CD4-positive, alpha-beta T cell (primary cell): ENCODE measurements around the gene VEPH1. TPM values are rescaled to one million over a fixed set of nuclear protein-coding genes. Genes with fewer than 3 reads are reported as not detected.
"Not testable (repeated sequence)": the region's sequence is repeated elsewhere in the genome, so short reads cannot be mapped to it uniquely, and the experiment has no call there.

Source experiments
- ATAC-seq: fragments of 200-7000 bp; cut with Tn5 transposase; one replicate; pipeline ENCODE4 v1.10.0; 2022; ENCODE audit warnings: mild to moderate bottlenecking; ENCODE audit not compliant: poor library complexity
- CTCF ChIA-PET: fragments of 350-600 bp; sonication (Branson Sonifier 250); formaldehyde crosslinking; loops from one replicate; lab custom pipeline; 2021; ENCODE audit warnings: antibody characterized with exemption, inconsistent platforms; lab: Charles Lee
- POLR2A ChIA-PET: fragments of 350-600 bp; sonication (Branson Sonifier 250); formaldehyde crosslinking; loops from one replicate; lab custom pipeline; 2021; ENCODE audit warnings: antibody characterized with exemption, inconsistent platforms; lab: Charles Lee
- DNase-seq, 14 experiments: peaks; one replicate each; pipeline ENCODE4 v3.0.0-alpha.2; 2013 to 2020; ENCODE audit warnings: mixed read lengths in 2 of 14
- H3K27ac ChIP-seq, 2 donors: one replicate each; pipeline versions ENCODE4 v1.5.1 to v1.7.0; 2013; ENCODE audit warnings: low read length in 2 of 2, low read depth in 1 of 2, mild to moderate bottlenecking in 1 of 2
- H3K27me3 ChIP-seq, 2 experiments: 1 replicate in 1 of 2; 2 replicates in 1 of 2; pipeline versions ENCODE4 v1.6.1 to v1.7.0; 2013; ENCODE audit warnings: low read length in 2 of 2, control low read depth in 1 of 2, mild to moderate bottlenecking in 1 of 2, moderate library complexity in 1 of 2; ENCODE audit not compliant: insufficient read depth in 2 of 2, control insufficient read depth in 1 of 2
- H3K36me3 ChIP-seq: one replicate; pipeline ENCODE4 v1.6.1; 2013; ENCODE audit warnings: low read length, control low read depth; ENCODE audit not compliant: insufficient read depth
- H3K4me1 ChIP-seq: one replicate; pipeline ENCODE4 v1.6.1; 2013; ENCODE audit warnings: low read length, control low read depth; ENCODE audit not compliant: insufficient read depth
- H3K4me3 ChIP-seq: one replicate; pipeline ENCODE4 v1.5.1; 2013; ENCODE audit warnings: mild to moderate bottlenecking, low read length, moderate library complexity
- H3K9me3 ChIP-seq, 2 experiments: 1 replicate in 1 of 2; 2 replicates in 1 of 2; pipeline versions ENCODE4 v1.6.1 to v1.7.0; 2013; ENCODE audit warnings: low read length in 2 of 2, mild to moderate bottlenecking in 2 of 2, control low read depth in 1 of 2, moderate library complexity in 1 of 2; ENCODE audit not compliant: control insufficient read depth in 1 of 2, insufficient read depth in 1 of 2
- H3K27ac Mint-ChIP-seq: one replicate; pipeline ENCODE4 v1.8.0; 2020; ENCODE audit warnings: mixed read lengths
- H3K27me3 Mint-ChIP-seq: one replicate; pipeline ENCODE4 v1.8.0; 2021; ENCODE audit warnings: mixed read lengths
- H3K36me3 Mint-ChIP-seq: one replicate; pipeline ENCODE4 v1.8.0; 2021; ENCODE audit warnings: low read depth, mixed read lengths
- H3K4me1 Mint-ChIP-seq: one replicate; pipeline ENCODE4 v1.8.0; 2021; ENCODE audit warnings: low read depth, mixed read lengths
- H3K4me3 Mint-ChIP-seq: one replicate; pipeline ENCODE4 v1.8.0; 2020; ENCODE audit warnings: mild to moderate bottlenecking, mixed read lengths
- H3K9me3 Mint-ChIP-seq: one replicate; pipeline ENCODE4 v1.8.0; 2020; ENCODE audit warnings: mixed read lengths
- CTCF ChIP-seq: fragments of 200-600 bp; IDR thresholded peaks from one replicate; pipeline ENCODE4 v1.8.0; 2022; ENCODE audit warnings: antibody characterized with exemption, mild to moderate bottlenecking
- intact Hi-C, 2 experiments: fragments of 100-400 bp; cut with DNase I in 1 of 2; cut with micrococcal nuclease in 1 of 2; formaldehyde crosslinking; loops; one replicate each; pipeline versions ENCODE4 v1.15.1 to v1.9.0; 2023 to 2025; cut with DNase I, micrococcal nuclease
- total RNA-seq, 174 experiments: library from RNA in 2 of 174; stranded (reverse) in 2 of 174; gene quantifications; one replicate each; pipeline ENCODE4 v1.2.3 and lab custom pipeline; 2021 to 2026

The VEPH1 gene
- total RNA-seq, 2 experiments from 2014 or later, result not detected

- peaks cover 0 to 6% of the 10 kb centered on the region in 2 experiments for H3K27me3 ChIP-seq
- H3K9me3 ChIP-seq, result peaks cover 0 to 5% of the 10 kb centered on the region in 2 experiments
- Mint-ChIP-seq H3K4me1 (no peaks in the 10 kb centered on the region), H3K36me3 (no peaks in the 10 kb centered on the region), H3K4me3 (no peak overlapping the region), H3K9me3 (peaks cover 7% of the 10 kb centered on the region), H3K27ac (no peak overlapping the region), H3K27me3 (peaks cover 4% of the 10 kb centered on the region)
- POLR2A ChIA-PET, result no interaction called here
- no peaks in the 10 kb centered on the region for H3K4me1 ChIP-seq
- ATAC-seq, result no peak
- no peak for TF ChIP-seq CTCF
- CTCF ChIA-PET, result no interaction called here
- intact Hi-C loops, result no loop called here
- DNase-seq, result no peak
- no peak overlapping the region for H3K4me3 ChIP-seq
- H3K27ac ChIP-seq, result no peak overlapping the region
- H3K36me3 ChIP-seq, result no peaks in the 10 kb centered on the region
Observed at GRCh38 chr3:157354254-157354653, 149.0 kb downstream of the VEPH1 start.

- Mint-ChIP-seq H3K27ac (no peak overlapping the region), H3K4me3 (no peak overlapping the region), H3K36me3 (no peaks in the 10 kb centered on the region), H3K27me3 (peaks cover 4% of the 10 kb centered on the region), H3K4me1 (no peaks in the 10 kb centered on the region), H3K9me3 (peaks cover 7% of the 10 kb centered on the region)
- H3K27me3 ChIP-seq, result peaks cover 0 to 6% of the 10 kb centered on the region in 2 experiments
- H3K9me3 ChIP-seq, result peaks cover 0 to 6% of the 10 kb centered on the region in 2 experiments
- H3K36me3 ChIP-seq, result no peaks in the 10 kb centered on the region
- H3K4me1 ChIP-seq, result no peaks in the 10 kb centered on the region
- no peak for TF ChIP-seq CTCF
- CTCF ChIA-PET, result no interaction called here
- intact Hi-C loops, result no loop called here
- no peak overlapping the region for H3K27ac ChIP-seq
- DNase-seq (no peak), ATAC-seq (no peak)
- H3K4me3 ChIP-seq, result no peak overlapping the region
- POLR2A ChIA-PET, result no interaction called here
Observed at GRCh38 chr3:157353652-157354051, 149.6 kb downstream of the VEPH1 start.

GRCh38 chr3:157351981-157352380, 151.2 kb downstream of the VEPH1 start:
- H3K4me3 Mint-ChIP-seq, result no peak overlapping the region
- POLR2A ChIA-PET, result no interaction called here
- no peaks in the 10 kb centered on the region for H3K36me3 ChIP-seq
- peaks cover 7% of the 10 kb centered on the region for H3K9me3 Mint-ChIP-seq
- no peak overlapping the region for H3K27ac Mint-ChIP-seq
- CTCF ChIA-PET, result no interaction called here
- no peaks in the 10 kb centered on the region for H3K36me3 Mint-ChIP-seq
- H3K9me3 ChIP-seq, result peaks cover 0 to 17% of the 10 kb centered on the region in 2 experiments
- DNase-seq (no peak), ATAC-seq (no peak)
- no peaks in the 10 kb centered on the region for H3K4me1 ChIP-seq
- no peak overlapping the region for H3K27ac ChIP-seq
- TF ChIP-seq CTCF, result no peak
- no peaks in the 10 kb centered on the region for H3K27me3 ChIP-seq
- intact Hi-C loops, result no loop called here
- H3K4me1 Mint-ChIP-seq, result no peaks in the 10 kb centered on the region
- H3K4me3 ChIP-seq, result no peak overlapping the region
- no peaks in the 10 kb centered on the region for H3K27me3 Mint-ChIP-seq

- H3K36me3 ChIP-seq, ATAC-seq, H3K27me3 Mint-ChIP-seq, intact Hi-C loops, CTCF ChIA-PET, H3K9me3 Mint-ChIP-seq, H3K27me3 ChIP-seq, H3K4me3 Mint-ChIP-seq, POLR2A ChIA-PET, H3K4me3 ChIP-seq, H3K27ac ChIP-seq, H3K4me1 ChIP-seq, H3K4me1 Mint-ChIP-seq, H3K36me3 Mint-ChIP-seq, DNase-seq, H3K27ac Mint-ChIP-seq: not testable (repeated sequence)
- H3K9me3 ChIP-seq, result peaks cover 6 to 20% of the 10 kb centered on the region in 2 experiments
Observed at GRCh38 chr3:157350651-157351050, 152.6 kb downstream of the VEPH1 start.

- H3K36me3 ChIP-seq, DNase-seq, POLR2A ChIA-PET, CTCF ChIA-PET, H3K36me3 Mint-ChIP-seq, H3K4me3 Mint-ChIP-seq, H3K4me1 Mint-ChIP-seq, H3K4me3 ChIP-seq, H3K27ac ChIP-seq, ATAC-seq, intact Hi-C loops, H3K27ac Mint-ChIP-seq, H3K9me3 Mint-ChIP-seq, H3K4me1 ChIP-seq, H3K27me3 Mint-ChIP-seq, H3K27me3 ChIP-seq: not testable (repeated sequence)
- H3K9me3 ChIP-seq, result peaks cover 6 to 20% of the 10 kb centered on the region in 2 experiments
Observed at GRCh38 chr3:157348304-157349075, 154.7 kb downstream of the VEPH1 start.
